ENCODE results near the gene GTF2H4. TPM values are rescaled to one million over a fixed set of nuclear protein-coding genes. Genes with fewer than 3 reads are reported as not detected.
A peak's percentile ranks its signal among the peaks of the same experiment; 100 is the strongest.

The GTF2H4 gene
- total and polyA plus RNA-seq, 8 donors = 9.4 to 45.8 (median 16.5) TPM

GRCh38 chr6:30876039-30876730 is 31.8 kb upstream of the GTF2H4 start:
- intact Hi-C loops (cut with DNase I) = no loop called here
- Histone ChIP-seq H3K27ac (peak overlapping the region in 3 of 4 donors; percentile 5 to 85 (median 83)), H3K4me1 (peaks cover 0 to 3% (median 0%) of the 10 kb centered on the region in 3 donors), H3K9me3 (no peaks in the 10 kb centered on the region), H3K36me3 (no peaks in the 10 kb centered on the region), H3K27me3 (no peaks in the 10 kb centered on the region), H3K4me3 (no peak overlapping the region)
- ATAC-seq (peak in 3 of 4 donors; percentile 26 to 57 (median 32)), DNase-seq (peak in 1 of 6 donors; percentile 37), FAIRE-seq (no peak)
- TF ChIP-seq, protein P1, sequence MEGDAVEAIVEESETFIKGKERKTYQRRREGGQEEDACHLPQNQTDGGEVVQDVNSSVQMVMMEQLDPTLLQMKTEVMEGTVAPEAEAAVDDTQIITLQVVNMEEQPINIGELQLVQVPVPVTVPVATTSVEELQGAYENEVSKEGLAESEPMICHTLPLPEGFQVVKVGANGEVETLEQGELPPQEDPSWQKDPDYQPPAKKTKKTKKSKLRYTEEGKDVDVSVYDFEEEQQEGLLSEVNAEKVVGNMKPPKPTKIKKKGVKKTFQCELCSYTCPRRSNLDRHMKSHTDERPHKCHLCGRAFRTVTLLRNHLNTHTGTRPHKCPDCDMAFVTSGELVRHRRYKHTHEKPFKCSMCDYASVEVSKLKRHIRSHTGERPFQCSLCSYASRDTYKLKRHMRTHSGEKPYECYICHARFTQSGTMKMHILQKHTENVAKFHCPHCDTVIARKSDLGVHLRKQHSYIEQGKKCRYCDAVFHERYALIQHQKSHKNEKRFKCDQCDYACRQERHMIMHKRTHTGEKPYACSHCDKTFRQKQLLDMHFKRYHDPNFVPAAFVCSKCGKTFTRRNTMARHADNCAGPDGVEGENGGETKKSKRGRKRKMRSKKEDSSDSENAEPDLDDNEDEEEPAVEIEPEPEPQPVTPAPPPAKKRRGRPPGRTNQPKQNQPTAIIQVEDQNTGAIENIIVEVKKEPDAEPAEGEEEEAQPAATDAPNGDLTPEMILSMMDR (IDR thresholded peaks at IDR 0.05) = no peak
- WGBS, 2 donors = 23 to 40% methylated on average over 4 of the region's 4 CpGs

GRCh38 chr6:30877419-30878262 is 30.4 kb upstream of the GTF2H4 start:
- TF ChIP-seq, protein P1 (IDR thresholded peaks at IDR 0.05) = peak; percentile 75 to 81 (median 80)
- ATAC-seq = peak; percentile 72 to 86 (median 84)
- intact Hi-C loops (cut with DNase I) = no loop called here
- Histone ChIP-seq H3K27ac (peak overlapping the region; percentile 11 to 85 (median 58)), H3K4me1 (peaks cover 0 to 11% (median 7%) of the 10 kb centered on the region in 3 donors), H3K27me3 (no peaks in the 10 kb centered on the region), H3K9me3 (no peaks in the 10 kb centered on the region), H3K4me3 (peak overlapping the region in 3 of 4 donors; percentile 28 to 46 (median 31)), H3K36me3 (no peaks in the 10 kb centered on the region)
- 11% methylated on average over 15 of the region's 15 CpGs for WGBS, 2 donors
- FAIRE-seq = no peak
- peak; percentile 84 to 92 (median 88) for DNase-seq

DNA sequence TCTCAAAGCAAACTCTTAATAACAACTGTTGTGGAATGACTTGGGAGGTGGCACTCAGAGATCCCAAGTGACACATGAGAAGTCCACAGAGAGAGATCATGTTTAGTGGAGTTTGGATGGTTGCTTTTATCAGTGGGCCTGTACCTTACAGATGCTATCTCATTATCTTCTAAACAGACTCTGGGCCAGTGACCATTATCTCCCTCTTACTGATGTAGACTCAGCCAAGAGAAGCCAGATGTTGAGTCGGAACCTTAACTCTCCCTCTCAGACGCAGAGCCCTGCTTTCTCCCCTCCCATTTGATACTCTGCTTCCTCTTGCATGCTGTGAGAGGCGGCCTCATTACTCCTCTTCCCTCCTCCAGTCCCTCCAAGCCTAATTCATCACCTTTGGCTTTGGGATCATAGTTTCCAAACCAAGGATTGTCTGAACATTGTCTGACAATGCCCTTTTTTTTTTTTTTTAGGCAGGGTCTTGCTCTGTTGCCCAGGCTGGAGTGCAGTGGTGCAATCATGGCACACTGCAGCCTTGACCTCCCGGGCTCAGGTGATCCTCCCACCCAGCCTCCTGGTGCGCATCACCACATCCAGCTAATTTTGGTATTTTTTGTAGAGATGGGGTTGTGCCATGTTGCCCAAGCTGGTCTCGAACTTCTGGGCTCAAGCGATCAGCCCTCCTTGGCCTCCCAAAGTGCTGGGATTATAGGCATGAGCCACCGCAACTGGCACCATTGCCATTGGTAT is 28.2 kb upstream of the GTF2H4 start:
- 81 to 89% methylated on average over 8 of the region's 8 CpGs for WGBS, 2 donors
- Histone ChIP-seq H3K4me3 (no peak overlapping the region), H3K9me3 (no peaks in the 10 kb centered on the region), H3K27me3 (no peaks in the 10 kb centered on the region), H3K27ac (no peak overlapping the region), H3K36me3 (no peaks in the 10 kb centered on the region), H3K4me1 (peaks cover 0 to 11% (median 7%) of the 10 kb centered on the region in 3 donors)
- ATAC-seq (no peak), DNase-seq (no peak), FAIRE-seq (no peak)
- TF ChIP-seq, protein P1 (IDR thresholded peaks at IDR 0.05) = no peak
- intact Hi-C loops (cut with DNase I) = loop anchor here in 2 of 3 donors (5.0 to 10.0 kb wide), 2 partner anchors 48 to 145 kb away; no protein-coding TSS in a partner anchor

GRCh38 chr6:30880698-30881252 is 27.2 kb upstream of the GTF2H4 start:
- H3K4me3 ChIP-seq = no peak overlapping the region
- H3K4me1 ChIP-seq = peaks cover 1 to 16% (median 7%) of the 10 kb centered on the region in 3 donors
- no peak overlapping the region for H3K27ac ChIP-seq
- no peak for DNase-seq
- no peaks in the 10 kb centered on the region for H3K27me3 ChIP-seq
- H3K9me3 ChIP-seq = no peaks in the 10 kb centered on the region
- WGBS, 2 donors = 83 to 85% methylated on average over 16 of the region's 16 CpGs
- intact Hi-C loops (cut with DNase I) = loop anchor here in 2 of 3 donors (5.0 to 10.0 kb wide), 2 partner anchors 48 to 146 kb away; no protein-coding TSS in a partner anchor
- TF ChIP-seq, protein P1 (IDR thresholded peaks at IDR 0.05) = no peak
- no peak for FAIRE-seq
- ATAC-seq = no peak
- no peaks in the 10 kb centered on the region for H3K36me3 ChIP-seq

All from pancreas (tissue), 10 donors.